Tibial artery (tissue), 4 donors: ENCODE measurements around the gene BAMBI.

Experiments
- DNase-seq, 2 donors: peaks; one replicate each; pipeline ENCODE4 v3.0.0-alpha.2; 2019
- H3K27ac ChIP-seq, 2 donors: fragments of 200-600 bp; sonication (generic) in 1 of 2; 1 replicate in 1 of 2; 2 replicates in 1 of 2; pipeline ENCODE4 v1.5.1; 2018 to 2019; ENCODE audit warnings: mild to moderate bottlenecking in 1 of 2
- H3K27me3 ChIP-seq, 2 donors: fragments of 200-600 bp; sonication (generic) in 1 of 2; one replicate each; pipeline versions ENCODE4 v1.5.1 to v1.6.0; 2016 to 2019
- H3K36me3 ChIP-seq, 3 donors: fragments of 200-600 bp; sonication (generic) in 2 of 3; one replicate each; pipeline ENCODE4 v1.5.1; 2016 to 2019; ENCODE audit warnings: mild to moderate bottlenecking in 2 of 3
- H3K4me1 ChIP-seq, 4 donors: fragments of 200-600 bp; sonication (generic) in 2 of 4; 1 replicate in 3 of 4; 2 replicates in 1 of 4; pipeline ENCODE4 v1.5.1; 2016 to 2019
- H3K4me3 ChIP-seq, 2 donors: fragments of 200-600 bp; sonication (generic) in 1 of 2; 1 replicate in 1 of 2; 2 replicates in 1 of 2; pipeline ENCODE4 v1.5.1; 2018 to 2019; ENCODE audit warnings: mild to moderate bottlenecking in 2 of 2
- H3K9me3 ChIP-seq, 3 donors: fragments of 200-600 bp; sonication (generic) in 1 of 3; one replicate each; pipeline ENCODE4 v1.5.1; 2016 to 2019
- CTCF ChIP-seq, 2 experiments: fragments of 200-600 bp in 1 of 2; fragments of 450-650 bp in 1 of 2; IDR thresholded peaks; one replicate each; pipeline ENCODE4 v1.5.1; 2017 to 2019; ENCODE audit warnings: antibody characterized with exemption in 2 of 2, mild to moderate bottlenecking in 1 of 2, moderate library complexity in 1 of 2
- intact Hi-C: fragments of 100-400 bp; cut with DNase I; formaldehyde crosslinking; loops from one replicate; pipeline ENCODE4 v1.15.0; 2023; ENCODE audit warnings: low total_unique reads

The BAMBI gene

GRCh38 chr10:28716748-28717147 is 39.4 kb downstream of the BAMBI start:
- Histone ChIP-seq H3K4me3 (no peak overlapping the region), H3K9me3 (no peaks in the 10 kb centered on the region), H3K36me3 (no peaks in the 10 kb centered on the region), H3K27me3 (no peaks in the 10 kb centered on the region), H3K4me1 (peaks cover 0 to 34% (median 6%) of the 10 kb centered on the region in 4 donors), H3K27ac (no peak overlapping the region)
- intact Hi-C loops: no loop called here
- DNase-seq: no peak
- no peak for TF ChIP-seq CTCF (IDR thresholded peaks at IDR 0.05)

GRCh38 chr10:28717656-28718201 is 40.4 kb downstream of the BAMBI start:
- Histone ChIP-seq H3K4me3 (no peak overlapping the region), H3K4me1 (peaks cover 0 to 42% (median 9%) of the 10 kb centered on the region in 4 donors), H3K9me3 (no peaks in the 10 kb centered on the region), H3K27ac (no peak overlapping the region), H3K36me3 (no peaks in the 10 kb centered on the region), H3K27me3 (no peaks in the 10 kb centered on the region)
- no peak for DNase-seq
- TF ChIP-seq CTCF (IDR thresholded peaks at IDR 0.05): no peak
- intact Hi-C loops: no loop called here

- no peak overlapping the region for H3K27ac ChIP-seq
- H3K36me3 ChIP-seq: no peaks in the 10 kb centered on the region
- H3K27me3 ChIP-seq: no peaks in the 10 kb centered on the region
- no peak for DNase-seq
- intact Hi-C loops: no loop called here
- no peaks in the 10 kb centered on the region for H3K9me3 ChIP-seq
- TF ChIP-seq CTCF (IDR thresholded peaks at IDR 0.05): no peak
- peaks cover 0 to 30% (median 9%) of the 10 kb centered on the region in 4 donors for H3K4me1 ChIP-seq
- no peak overlapping the region for H3K4me3 ChIP-seq
Observed at GRCh38 chr10:28719789-28720436, 42.6 kb downstream of the BAMBI start.

GRCh38 chr10:28721318-28721951 is 44.1 kb downstream of the BAMBI start:
- Histone ChIP-seq H3K4me1 (peaks cover 0 to 21% (median 6%) of the 10 kb centered on the region in 4 donors), H3K27ac (peak overlapping the region; percentile 58), H3K9me3 (no peaks in the 10 kb centered on the region), H3K27me3 (no peaks in the 10 kb centered on the region), H3K36me3 (no peaks in the 10 kb centered on the region), H3K4me3 (peak overlapping the region; percentile 45 to 58)
- TF ChIP-seq CTCF (IDR thresholded peaks at IDR 0.05): no peak
- intact Hi-C loops: no loop called here
- DNase-seq: no peak

- H3K36me3 ChIP-seq: no peaks in the 10 kb centered on the region
Observed at GRCh38 chr10:28722065-28722803, 44.9 kb downstream of the BAMBI start.

More at GRCh38 chr10:28722065-28722803, 44.9 kb downstream of the BAMBI start:
- Histone ChIP-seq H3K4me3 (peak overlapping the region; percentile 45 to 58), H3K4me1 (peaks cover 0 to 21% (median 6%) of the 10 kb centered on the region in 4 donors), H3K9me3 (no peaks in the 10 kb centered on the region), H3K27ac (peak overlapping the region; percentile 58), H3K27me3 (no peaks in the 10 kb centered on the region)
- intact Hi-C loops: no loop called here
- no peak for TF ChIP-seq CTCF (IDR thresholded peaks at IDR 0.05)
- peak; percentile 36 to 66 for DNase-seq
